HCT116 (cell line): ENCODE measurements around the gene MAPK8.

Experiments
- ATF3 ChIP-seq: IDR thresholded peaks from 2 replicates; pipeline ENCODE4 v1.6.1; 2012
- CEBPB ChIP-seq: IDR thresholded peaks from 2 replicates; pipeline ENCODE4 v1.6.1; 2012; ENCODE audit warnings: low read depth
- CTCF ChIP-seq, 3 experiments: fragments of 200-600 bp in 1 of 3; sonication (generic) in 1 of 3; IDR thresholded peaks in 2 of 3; conservative IDR thresholded peaks in 1 of 3; 2 replicates each; pipeline ENCODE4 v1.5.1; 2012 to 2017; ENCODE audit warnings: low read depth in 2 of 3, low read length in 2 of 3, antibody characterized with exemption in 1 of 3, borderline replicate concordance in 1 of 3, control low read depth in 1 of 3, mild to moderate bottlenecking in 1 of 3, mixed read lengths in 1 of 3, mixed run types in 1 of 3, moderate library complexity in 1 of 3; ENCODE audit not compliant: insufficient read depth in 1 of 3
- EZH2 ChIP-seq: fragments of 200-600 bp; sonication (generic); IDR thresholded peaks from 2 replicates; pipeline ENCODE4 v1.6.1; 2017; ENCODE audit warnings: antibody characterized with exemption, mixed run types
- EZH2phosphoT487 ChIP-seq: fragments of 200-600 bp; IDR thresholded peaks from 2 replicates; pipeline ENCODE4 v1.6.1; 2018; ENCODE audit warnings: antibody characterized with exemption, borderline replicate concordance
- JUND ChIP-seq: IDR thresholded peaks from 2 replicates; pipeline ENCODE4 v1.6.1; 2012
- POLR2A ChIP-seq: IDR thresholded peaks from 2 replicates; pipeline ENCODE4 v1.7.0; 2011; ENCODE audit warnings: borderline replicate concordance; ENCODE audit not compliant: insufficient read depth, insufficient read length; ENCODE audit errors: extremely low read depth
- POLR2AphosphoS5 ChIP-seq: IDR thresholded peaks from 2 replicates; pipeline ENCODE4 v1.6.1; 2011; ENCODE audit warnings: mild to moderate bottlenecking, low read depth, low read length, moderate library complexity
- SP1 ChIP-seq: IDR thresholded peaks from 2 replicates; pipeline ENCODE4 v1.6.1; 2012; ENCODE audit warnings: low read depth
- SRF ChIP-seq: IDR thresholded peaks from 2 replicates; pipeline ENCODE4 v1.6.1; 2012; ENCODE audit warnings: low read depth
- TCF7L2 ChIP-seq: IDR thresholded peaks from 2 replicates; pipeline ENCODE4 v1.7.0; 2011; ENCODE audit warnings: borderline replicate concordance, inconsistent platforms; ENCODE audit not compliant: insufficient read depth, insufficient read length; ENCODE audit errors: extremely low read depth
- ZNF274 ChIP-seq: fragments of 200-500 bp; sonication (Bioruptor generic); IDR thresholded peaks from 2 replicates; pipeline ENCODE4 v1.6.1; 2014; ENCODE audit warnings: mild to moderate bottlenecking, low read depth, low read length, inconsistent platforms
- TF ChIP-seq, protein P1 (sequence below): IDR thresholded peaks from 2 replicates; pipeline ENCODE4 v1.6.1; 2012
- TF ChIP-seq, protein P2 (sequence below): IDR thresholded peaks from 2 replicates; pipeline ENCODE4 v1.6.1; 2012; ENCODE audit warnings: low read depth

GRCh38 chr10:48416584-48417232 lies 110.2 kb downstream of the MAPK8 start:
- no peak for TF ChIP-seq CTCF (IDR thresholded peaks at IDR 0.05 in 2 of 3, conservative IDR thresholded peaks at IDR 0.05 in 1 of 3; ENCODE audit: borderline replicate concordance in 1 of 3, insufficient read depth in 1 of 3, low read depth in 2 of 3, low read length in 2 of 3)
- TF ChIP-seq POLR2A: no peak
- TF ChIP-seq POLR2AphosphoS5: no peak
- TF ChIP-seq TCF7L2: no peak
- TF ChIP-seq, protein P1, sequence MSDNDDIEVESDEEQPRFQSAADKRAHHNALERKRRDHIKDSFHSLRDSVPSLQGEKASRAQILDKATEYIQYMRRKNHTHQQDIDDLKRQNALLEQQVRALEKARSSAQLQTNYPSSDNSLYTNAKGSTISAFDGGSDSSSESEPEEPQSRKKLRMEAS: no peak
- no peak for TF ChIP-seq EZH2phosphoT487
- TF ChIP-seq SP1: no peak
- TF ChIP-seq EZH2: no peak
- no peak for TF ChIP-seq CEBPB
- TF ChIP-seq, protein P2, sequence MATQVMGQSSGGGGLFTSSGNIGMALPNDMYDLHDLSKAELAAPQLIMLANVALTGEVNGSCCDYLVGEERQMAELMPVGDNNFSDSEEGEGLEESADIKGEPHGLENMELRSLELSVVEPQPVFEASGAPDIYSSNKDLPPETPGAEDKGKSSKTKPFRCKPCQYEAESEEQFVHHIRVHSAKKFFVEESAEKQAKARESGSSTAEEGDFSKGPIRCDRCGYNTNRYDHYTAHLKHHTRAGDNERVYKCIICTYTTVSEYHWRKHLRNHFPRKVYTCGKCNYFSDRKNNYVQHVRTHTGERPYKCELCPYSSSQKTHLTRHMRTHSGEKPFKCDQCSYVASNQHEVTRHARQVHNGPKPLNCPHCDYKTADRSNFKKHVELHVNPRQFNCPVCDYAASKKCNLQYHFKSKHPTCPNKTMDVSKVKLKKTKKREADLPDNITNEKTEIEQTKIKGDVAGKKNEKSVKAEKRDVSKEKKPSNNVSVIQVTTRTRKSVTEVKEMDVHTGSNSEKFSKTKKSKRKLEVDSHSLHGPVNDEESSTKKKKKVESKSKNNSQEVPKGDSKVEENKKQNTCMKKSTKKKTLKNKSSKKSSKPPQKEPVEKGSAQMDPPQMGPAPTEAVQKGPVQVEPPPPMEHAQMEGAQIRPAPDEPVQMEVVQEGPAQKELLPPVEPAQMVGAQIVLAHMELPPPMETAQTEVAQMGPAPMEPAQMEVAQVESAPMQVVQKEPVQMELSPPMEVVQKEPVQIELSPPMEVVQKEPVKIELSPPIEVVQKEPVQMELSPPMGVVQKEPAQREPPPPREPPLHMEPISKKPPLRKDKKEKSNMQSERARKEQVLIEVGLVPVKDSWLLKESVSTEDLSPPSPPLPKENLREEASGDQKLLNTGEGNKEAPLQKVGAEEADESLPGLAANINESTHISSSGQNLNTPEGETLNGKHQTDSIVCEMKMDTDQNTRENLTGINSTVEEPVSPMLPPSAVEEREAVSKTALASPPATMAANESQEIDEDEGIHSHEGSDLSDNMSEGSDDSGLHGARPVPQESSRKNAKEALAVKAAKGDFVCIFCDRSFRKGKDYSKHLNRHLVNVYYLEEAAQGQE: no peak
- no peak for TF ChIP-seq JUND
- TF ChIP-seq ATF3: no peak
- TF ChIP-seq ZNF274: no peak
- no peak for TF ChIP-seq SRF
